Inferior parietal cortex (tissue), 1 donor: ENCODE data around the gene CNNM4.

ENCODE experiments used
- DNase-seq: peaks from one replicate; pipeline ENCODE4 v3.0.0-alpha.2; 2016; ENCODE audit errors: extremely low spot score

The CNNM4 gene

DNA sequence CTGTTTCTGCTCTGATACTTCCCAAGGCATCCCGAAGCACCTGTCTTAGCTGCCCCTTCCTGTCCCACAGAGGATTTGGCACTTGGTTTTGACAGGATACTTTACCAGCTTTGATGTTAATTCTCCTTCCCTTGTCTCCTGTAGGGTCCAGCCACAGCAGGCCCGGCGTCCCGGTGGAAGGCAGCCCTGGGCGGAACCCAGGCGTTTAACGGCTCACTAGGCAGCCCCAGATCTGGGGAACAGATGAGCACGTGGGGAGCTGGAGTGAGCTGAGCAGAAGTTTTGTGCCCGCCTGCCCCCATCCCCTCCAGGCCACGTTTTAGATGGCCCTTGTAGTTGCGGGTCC, 71.7 kb downstream of the CNNM4 start:
- DNase-seq: no peak

DNA sequence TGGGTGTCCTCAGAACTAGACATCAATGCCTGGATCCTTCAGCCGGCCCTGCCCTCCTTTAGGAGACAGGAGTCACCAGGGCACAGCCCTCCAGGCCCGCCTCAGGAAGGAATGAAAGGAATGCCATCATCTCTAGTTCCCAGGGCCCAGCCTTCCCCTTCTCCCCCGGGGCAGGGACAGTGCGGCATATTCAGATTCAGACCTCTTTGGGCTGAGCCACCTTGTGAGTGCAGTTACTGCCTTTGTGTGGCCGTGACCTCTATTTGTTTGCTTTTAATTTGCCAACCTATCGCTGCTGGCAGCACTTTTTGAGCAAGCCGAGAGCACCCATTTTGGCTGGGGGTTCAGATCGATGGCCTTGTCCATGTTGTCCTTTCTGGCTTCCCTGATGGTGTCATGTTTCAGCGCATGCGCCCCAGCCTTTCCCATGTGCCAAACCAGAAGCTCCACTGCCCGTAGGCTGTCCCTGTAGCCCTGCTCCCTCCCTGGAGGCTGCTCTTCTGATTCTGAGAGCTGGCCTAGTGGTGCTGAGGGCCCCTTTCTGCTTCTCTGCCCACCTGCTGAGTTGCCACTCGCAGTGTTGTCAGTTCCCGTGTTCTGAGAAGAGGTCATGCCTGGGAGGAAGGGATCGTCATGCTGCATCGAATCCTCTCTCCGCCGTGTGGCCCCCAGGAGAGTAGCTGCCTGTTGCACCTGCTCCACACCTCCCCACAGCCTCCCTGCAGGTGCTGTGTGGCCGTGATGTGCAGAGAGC, 72.2 kb downstream of the CNNM4 start:
- no peak for DNase-seq

DNA sequence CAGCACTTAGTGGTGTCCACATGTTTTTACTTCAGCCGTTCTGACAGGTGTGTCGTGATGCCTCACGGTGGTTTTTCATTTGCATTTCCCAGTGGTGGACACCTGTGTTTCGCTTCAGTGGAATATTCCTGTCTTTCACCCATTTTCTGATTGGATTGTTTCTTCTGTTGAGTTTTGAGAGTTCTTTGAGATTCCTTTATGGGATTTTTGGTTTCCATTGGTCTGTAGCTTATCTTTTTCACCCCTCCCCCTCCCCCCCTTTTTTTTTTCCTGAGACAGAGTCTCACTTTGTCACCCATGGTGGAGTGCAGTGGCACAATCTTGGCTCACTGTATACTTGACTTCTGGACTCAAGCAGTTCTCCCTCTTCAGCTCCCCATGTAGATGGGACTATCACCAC, 75.1 kb downstream of the CNNM4 start:
- DNase-seq: no peak

DNA sequence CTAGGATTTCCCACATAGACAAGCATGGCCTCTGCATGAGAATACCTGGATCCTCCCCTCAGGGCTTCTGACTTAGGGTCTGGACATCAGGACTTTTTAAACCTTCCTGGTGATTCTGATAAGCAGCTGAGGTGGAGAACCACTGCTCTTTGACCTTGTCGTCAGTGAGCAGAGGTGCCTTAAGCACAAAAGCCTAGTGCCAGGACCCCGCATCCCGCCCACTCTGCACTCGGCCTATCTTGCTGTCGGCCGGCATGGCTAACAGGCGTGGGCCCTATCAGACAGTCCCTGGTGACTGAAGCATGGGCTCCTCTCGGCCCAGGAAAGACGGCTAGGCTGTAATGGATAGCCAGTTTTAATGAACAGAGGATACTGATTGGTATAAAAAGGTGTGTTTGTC, 76.9 kb downstream of the CNNM4 start:
- no peak for DNase-seq

DNA sequence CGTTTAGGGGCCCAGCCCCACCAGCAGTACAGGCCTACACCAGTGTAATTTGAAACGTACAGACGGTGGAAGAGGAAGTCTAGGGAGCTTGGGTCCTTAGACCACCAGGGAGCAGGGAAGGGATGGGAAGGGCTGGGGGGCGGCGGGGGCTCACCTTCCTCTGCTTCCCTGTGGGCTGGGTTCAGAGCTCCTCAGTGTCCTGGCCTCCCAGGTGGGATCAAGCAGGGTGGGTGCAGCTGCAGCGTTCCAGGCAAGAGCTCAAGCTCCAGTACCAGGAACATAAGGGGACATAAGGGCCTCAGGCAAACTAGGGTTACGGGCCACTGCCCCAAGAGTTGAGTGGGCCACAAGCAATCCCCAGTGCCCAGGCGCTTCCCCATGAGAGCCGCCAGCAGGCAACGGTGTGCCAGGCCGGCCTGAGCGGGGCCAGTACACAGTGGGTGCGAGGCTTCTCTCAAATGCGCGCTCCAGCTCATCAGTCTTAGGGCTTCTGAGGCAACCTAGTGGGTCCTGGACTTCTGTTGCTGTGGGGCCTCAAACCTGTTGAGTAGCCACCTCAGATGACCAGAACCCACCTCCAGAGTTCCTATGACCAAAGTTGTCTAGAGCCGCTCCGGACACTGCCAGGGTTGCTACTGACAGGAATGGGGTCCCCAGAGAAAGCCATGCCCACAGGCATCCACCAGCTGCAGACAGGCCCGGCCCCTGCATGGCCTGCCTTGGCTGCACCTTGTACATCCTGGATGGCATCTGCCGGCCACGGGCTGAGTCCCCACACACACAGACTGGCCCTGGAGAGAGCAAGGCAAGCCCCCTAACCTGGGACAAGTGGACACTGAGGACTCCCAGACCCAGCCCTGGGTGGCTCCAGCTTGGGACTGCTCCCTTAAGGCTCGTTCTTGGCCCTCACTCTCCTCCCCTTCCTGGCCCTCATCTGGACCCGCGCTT, 77.9 kb downstream of the CNNM4 start:
- no peak for DNase-seq

DNA sequence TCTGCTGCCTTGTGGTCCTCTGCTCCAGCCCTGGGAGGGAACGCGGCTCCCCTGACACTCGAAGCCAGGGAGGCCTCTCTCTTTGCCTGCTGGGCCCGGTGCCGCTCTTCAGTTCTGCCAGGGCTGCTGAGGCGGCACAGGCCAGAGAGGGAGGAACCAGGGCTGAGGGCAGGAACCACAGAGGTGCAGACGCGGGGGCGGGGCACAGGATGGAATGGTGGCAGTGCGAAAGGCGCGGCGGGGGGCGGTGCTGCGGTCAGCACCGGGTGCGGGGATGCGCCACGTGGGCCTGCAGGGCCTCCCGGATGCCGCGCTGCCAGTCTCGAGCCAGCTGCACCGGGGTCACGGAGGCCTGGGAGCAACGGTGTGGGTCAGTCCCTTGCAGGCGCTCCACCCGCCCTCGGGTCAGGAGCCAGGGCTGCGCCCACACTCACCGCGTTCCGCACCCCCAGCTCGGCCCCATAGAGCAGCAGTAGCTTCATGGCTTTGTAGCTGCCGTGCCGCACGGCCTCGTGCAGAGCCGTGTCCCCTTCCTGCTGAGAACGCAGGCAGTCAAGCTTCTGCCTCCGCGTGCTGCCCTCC, 78.7 kb downstream of the CNNM4 start:
- no peak for DNase-seq

DNA sequence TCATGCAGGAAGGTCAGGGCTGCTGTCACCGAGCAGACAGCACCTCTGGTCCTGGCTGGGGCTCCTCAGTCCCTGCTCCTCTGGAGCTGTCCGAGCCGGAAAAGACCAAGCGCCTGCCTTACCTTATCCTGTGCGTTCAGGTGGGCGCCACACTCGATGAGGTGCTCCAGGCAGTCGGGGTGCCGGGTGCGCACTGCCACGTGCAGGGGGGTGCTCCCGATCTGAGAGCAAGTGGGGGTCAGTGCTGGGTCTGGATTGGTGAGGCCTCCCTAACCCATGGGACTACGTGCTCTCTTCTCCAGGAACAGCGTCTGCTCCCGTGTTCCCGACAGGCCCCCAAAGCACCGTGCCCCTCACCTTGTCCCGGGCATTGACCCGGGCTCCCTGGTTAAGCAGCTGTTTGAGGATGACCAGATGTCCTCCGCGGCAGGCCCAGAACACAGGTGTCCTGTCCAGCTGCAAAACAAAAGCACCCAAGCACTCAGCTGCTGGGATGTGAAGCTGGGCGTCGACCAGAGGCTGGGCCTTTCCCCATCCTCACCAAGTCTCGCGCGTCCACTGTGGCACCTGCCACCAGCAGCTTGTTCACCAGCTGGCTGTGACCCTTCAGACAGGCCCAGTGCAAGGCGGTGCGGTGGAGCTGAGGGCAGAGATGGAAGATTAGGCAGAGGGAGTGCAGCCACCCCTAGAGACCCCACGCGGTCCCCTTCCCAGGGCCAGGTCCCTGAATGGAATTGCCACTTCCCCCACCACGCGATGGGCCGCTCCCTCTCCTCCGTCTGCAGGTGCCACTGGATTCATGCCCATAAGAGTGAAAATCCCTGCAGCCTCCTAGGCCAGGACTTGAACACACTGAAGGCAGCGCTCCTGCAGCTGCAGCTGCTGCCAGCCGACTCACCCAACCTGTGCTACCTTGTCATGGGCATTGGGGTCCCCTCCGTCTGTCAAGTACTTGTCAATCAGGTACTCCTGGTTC, 79.5 kb downstream of the CNNM4 start:
- no peak for DNase-seq

DNA sequence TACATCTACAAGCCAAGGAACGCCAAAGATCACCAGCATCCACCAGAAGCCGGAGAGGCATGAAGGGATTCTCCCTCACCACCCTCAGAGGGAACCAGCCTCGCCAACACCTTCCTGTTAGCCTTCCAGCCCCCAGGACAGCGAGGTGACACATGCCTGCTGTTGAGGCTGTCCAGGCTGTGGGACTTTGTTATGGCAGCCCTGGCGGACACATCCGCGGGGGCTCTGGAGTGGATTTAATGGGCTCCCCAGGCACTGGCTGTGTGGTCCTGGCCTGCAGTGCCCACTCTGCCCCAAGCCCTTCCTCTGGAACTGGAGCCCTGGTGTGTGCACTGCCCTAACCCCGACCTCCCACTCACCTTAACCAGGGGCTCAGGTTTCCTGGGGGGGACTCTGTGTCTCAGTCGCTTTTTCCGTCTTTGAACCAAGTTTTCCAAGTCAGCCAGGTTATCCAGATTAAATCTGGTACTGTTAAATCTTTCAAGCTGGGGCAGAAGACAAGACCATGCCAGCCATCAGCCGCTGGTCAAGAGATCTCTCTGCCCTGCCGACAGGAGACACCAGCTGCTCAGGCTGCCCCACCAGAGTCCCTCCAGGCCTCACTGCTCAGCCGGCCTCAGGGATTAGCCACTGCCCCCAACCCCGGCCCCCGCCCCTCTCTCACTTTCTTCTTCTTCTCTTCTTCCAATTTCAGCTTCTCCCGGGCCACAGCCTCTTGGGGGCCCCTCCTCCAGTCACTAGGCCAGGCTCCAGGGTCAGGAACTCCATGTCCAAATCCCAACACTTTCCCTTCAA, 81.2 kb downstream of the CNNM4 start:
- DNase-seq: no peak

DNA sequence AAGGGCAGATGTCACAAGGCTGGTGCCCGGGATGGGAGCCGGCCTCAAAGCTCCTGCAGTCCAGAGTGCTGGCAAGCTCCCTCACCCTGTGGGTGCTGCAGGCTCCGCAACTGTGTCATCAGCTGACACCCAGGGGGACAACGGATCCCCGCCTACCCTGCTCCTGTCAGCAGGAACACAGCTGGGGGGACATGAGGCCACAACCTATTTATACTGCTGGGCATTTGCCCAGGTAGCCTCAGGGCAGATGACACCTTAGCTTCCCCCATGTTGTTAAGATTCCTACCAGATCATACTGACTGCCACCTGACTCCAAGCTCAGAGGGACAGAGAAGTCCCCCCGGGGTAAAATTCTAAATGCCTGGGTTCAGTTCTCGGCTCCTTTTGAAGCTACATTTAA, 81.9 kb downstream of the CNNM4 start:
- DNase-seq: no peak

DNA sequence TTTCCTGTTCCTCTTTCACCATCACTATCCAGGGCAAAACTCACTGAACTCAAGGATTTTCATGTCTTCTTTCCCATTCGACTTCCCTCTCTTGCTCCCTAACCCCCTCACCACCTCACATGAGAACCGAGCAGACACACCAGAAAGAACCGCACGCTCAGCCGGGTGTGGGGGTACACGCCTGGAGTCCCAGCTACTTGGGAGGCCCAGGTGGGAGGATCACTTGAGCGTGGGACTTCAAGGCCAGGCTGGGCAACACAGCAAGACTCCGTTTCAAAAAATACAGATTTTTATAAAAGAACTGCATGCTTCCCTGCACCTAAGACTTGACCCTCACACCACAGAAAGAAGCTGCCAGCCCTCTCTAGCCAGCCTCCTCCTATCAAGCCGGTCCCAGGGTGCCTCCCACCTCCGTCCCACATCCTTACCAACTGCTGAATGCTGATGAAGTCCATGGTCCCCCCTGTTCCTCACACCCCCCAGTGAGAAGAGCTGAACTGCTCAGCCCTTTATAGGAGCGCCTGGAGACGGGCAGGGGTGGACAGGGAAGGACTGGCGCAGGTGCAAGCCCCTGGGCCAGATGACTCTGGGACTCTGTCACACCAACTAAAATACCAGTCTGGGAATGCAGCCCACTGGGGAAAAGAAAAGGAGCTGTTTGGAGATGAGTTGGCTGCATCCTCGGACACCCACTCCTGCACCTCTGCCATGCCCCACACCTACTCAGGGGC, 83.0 kb downstream of the CNNM4 start, which contains the start of gene ANKRD23:
Gene ANKRD23 (minus strand): TSS at position 484 of the 731 bp plus-strand sequence. CDS start 29 bp downstream, at position 455.
- DNase-seq: no peak

DNA sequence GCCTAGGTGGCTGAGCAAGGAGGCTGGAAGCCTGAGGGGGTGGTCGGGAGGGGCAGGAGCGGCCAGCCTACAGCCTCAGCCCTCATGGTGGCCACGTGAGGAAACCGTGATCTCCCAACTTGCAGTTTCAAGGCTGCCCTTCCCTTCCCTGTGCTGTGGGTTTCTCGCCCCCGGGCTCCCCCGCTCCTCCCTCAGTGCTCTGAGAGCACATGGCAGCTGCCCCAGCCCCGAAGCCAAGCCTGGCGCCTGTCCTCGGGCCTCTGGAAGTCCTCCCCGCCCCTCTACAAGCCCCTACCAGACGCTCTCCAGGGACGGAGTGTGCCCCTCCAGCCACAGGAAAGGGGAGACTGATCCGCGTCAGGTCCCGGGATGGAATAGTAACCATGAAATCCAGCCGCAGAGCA, 83.7 kb downstream of the CNNM4 start:
- no peak for DNase-seq

DNA sequence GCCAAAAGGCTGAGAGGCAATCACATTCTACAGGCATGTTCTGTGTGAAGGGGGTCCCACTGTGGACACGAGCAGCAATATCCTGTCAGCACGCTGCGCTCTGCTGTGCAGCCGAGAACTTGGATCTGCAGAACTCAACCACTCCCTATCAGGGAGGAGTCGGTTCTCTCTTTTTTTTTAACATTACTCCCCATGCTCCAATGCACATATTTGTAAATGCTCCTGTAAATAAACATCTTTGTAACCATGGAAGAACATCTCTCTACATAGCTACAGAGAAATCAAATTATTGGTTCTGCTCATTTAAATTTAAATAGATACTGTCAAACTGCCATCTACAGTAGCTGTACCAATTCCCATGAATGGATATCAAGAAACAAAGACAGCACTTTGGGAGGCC, 86.1 kb downstream of the CNNM4 start:
- no peak for DNase-seq

DNA sequence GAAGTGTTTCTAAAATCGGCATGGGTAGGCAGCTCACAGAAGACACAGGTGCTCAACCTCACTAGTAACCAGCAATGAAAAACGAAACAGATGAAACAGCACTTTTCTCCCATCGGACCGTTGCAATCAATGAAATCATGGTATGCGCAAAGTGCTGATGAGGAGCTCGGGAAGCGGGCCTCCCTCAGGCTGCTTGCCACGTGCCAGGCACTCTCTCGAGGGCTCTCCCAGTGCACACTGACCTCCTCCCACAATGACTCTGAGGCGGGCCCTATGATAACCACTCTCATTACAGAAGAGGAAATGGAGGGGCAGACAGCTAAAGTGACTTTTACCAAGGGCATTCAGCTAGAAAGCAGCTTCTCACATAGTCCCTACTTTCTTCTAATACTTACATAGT, 86.9 kb downstream of the CNNM4 start:
- DNase-seq: no peak

DNA sequence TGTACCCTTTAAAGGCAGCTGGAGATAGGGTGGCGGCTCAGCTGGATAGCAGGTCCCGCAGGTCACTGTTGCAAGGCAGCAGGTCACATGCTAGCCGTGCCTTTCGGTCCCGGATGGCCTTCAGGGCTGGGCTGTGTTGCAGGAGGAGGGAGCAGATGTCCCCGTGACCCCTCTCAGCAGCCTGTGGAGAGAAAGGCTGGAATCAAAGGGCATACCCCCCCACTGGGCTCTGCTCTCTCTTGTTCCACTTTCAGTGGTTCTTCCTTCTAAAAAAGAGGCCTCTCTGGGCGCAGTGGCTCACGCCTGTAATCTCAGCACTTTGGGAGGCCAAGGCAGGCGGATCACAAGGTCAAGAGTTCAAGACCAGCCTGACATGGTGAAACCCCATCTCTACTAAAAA, 87.6 kb downstream of the CNNM4 start:
- DNase-seq: no peak

DNA sequence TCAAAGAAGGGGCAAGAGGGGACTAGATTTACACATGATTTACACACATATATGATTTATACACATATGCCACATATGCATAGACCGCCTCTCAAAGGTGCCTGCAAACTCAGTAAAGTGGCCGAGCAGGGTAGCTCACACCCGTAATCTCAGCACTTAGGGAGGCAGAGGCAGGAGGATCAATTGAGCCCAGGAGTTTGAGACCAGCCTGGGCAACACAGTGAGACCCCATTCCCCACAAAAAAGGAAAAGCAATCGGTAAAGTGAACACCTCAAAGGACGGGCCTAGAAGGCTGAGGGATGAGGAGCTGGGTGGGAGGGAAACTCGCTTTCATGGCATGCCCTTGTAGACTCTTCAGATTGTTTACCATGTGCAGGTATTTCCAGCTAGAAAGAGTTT, 92.0 kb downstream of the CNNM4 start:
- DNase-seq: no peak

DNA sequence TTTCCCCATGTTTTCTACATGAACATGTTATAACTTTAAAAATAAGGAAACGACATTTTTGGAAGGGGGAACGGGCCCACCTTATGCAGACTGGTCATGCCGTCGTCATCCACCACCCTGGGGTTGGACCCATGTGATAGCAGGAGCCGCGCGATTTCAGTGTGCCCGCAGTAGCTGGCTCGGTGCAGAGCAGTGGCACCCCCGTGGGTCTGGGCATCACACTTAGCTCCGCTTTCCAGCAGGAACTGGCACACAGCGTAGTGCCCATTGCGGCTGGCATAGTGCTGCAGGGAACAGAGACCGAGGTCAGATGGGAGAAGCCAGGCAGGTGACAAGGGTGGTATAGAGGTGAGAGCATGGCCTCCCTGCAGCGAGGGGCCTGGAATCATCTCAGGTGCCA, 92.6 kb downstream of the CNNM4 start:
- DNase-seq: no peak

DNA sequence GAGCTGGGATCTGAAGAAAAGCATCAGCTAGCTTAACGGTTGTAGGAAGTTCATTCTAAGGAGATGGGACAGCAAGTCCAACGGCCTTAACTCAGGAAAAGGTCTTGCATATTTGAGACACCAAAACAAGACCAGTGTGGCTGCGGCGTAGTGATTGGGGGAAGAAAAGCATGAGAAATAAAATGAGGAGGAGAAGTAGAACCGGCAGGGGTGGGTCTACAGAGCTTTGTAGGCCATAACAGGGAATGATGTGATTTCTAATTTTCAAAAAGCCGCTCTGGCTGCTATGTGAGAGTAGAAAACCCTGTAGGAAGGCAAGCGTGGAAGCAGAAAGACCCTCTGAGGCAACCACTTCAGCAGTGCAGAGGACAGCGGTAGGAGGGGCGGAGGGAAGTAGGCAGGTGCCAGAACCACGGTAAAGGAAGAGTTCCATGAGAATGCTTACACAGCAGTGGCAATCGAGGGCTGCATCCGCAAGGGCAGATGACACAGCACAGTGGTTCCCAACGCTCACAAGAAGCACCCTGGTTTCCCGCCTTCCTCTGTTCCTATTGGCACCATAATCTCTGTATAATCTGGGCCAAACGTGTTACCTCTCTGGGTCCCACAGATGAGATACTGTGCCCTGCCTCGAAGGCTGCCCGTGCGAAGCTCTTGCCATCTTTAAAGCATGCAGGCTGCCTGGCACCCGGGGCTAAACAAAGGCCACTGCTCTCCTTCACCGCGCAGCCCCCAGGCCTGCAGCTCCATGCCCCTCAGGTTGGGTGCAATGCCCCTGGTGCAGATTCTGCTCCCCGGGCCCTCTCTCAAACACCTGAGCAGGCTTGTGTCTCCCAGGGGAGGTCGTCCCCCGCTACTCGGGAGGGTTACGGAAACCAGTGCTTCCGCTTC, 96.3 kb downstream of the CNNM4 start:
- DNase-seq: peak; percentile 43

DNA sequence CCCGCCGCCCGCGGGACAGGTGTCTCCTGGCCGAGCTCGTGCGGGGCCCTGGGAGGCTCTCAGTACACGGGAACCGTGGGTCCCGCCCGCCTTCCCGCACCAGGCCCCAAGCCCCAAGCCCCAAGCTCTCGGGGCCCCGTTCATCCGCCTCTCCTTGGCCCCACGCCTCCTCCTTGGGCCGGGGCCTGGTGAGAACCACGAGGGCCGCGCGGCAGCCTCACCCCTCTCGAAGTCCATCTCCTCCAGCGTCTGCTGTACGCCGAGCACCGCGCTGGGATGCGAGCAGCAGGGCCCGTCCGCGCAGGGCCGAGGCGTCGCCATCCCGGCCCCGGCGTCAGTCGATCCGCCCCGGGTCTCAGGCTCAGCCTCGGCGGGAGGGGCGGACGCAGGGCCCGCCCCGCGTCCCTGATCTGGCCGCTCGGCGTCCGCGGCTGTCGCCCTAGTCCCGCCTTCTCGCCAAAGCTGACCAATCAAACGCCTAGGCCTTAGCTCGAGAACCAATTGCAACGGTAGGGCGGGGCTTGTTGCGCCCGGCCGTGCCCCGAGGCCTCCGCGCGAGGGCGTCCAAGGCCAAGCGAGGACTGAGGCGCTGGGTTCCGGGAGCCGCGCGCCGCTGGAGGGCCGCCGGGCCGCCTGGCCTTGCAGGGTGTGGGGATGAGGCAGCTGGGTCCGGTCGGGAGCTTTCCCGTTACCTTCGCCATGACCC, 97.1 kb downstream of the CNNM4 start, which contains the start of gene ANKRD39:
Gene ANKRD39 (minus strand): TSS at position 350 of the 706 bp plus-strand sequence. CDS start 29 bp downstream, at position 321.
- peak; percentile 98 for DNase-seq
